ENCODE results near the gene CTNNBL1.

GRCh38 chr20:37880726-37881591, 187.1 kb downstream of the CTNNBL1 start:
- TF ChIP-seq CTCF (IDR thresholded peaks at IDR 0.05; ENCODE audit: insufficient read depth, low read length) (no peak), POLR2AphosphoS5 (IDR thresholded peaks at IDR 0.05; ENCODE audit: low read depth) (no peak), REST (IDR thresholded peaks at IDR 0.05; ENCODE audit: insufficient replicate concordance, low read depth) (no peak)
